Measurements from ENCODE around the gene CLDND2. TPM values are rescaled to one million over a fixed set of nuclear protein-coding genes. Genes with fewer than 3 reads are reported as not detected.

CLDND2 gene
- total RNA-seq, 2 experiments from 2014 or later, result 1.9 TPM; not detected in 1

DNA sequence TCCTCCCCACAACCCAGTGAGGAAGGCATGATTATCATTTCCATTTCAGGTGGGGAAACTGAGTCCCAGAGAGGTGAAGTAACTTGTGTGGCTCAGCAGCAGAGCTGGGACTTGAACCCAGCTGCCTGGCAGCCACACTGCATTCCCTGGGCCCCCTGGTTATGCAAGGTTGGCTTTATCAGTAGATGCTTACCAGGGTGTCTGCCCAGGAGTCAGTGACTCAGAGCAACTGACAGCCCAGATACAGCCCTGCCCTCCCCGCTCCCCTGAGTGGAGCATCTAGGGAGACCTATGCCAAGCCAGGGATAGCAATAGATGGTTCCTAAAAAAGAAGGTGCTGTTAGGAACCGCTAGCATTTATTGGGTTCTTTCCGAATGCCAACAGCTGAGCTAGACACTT is 51.4 kb downstream of the CLDND2 start:
- H3K9me2 ChIP-seq (ENCODE audit: insufficient read depth, low read length), result no peaks in the 10 kb centered on the region
- CTCF ChIA-PET (ENCODE audit: unreplicated experiment), result no interaction called here
- TF ChIP-seq EZH2phosphoT487 (IDR thresholded peaks at IDR 0.05; ENCODE audit: borderline replicate concordance, low read depth, low read length), result no peak
- TF ChIP-seq, protein P1, sequence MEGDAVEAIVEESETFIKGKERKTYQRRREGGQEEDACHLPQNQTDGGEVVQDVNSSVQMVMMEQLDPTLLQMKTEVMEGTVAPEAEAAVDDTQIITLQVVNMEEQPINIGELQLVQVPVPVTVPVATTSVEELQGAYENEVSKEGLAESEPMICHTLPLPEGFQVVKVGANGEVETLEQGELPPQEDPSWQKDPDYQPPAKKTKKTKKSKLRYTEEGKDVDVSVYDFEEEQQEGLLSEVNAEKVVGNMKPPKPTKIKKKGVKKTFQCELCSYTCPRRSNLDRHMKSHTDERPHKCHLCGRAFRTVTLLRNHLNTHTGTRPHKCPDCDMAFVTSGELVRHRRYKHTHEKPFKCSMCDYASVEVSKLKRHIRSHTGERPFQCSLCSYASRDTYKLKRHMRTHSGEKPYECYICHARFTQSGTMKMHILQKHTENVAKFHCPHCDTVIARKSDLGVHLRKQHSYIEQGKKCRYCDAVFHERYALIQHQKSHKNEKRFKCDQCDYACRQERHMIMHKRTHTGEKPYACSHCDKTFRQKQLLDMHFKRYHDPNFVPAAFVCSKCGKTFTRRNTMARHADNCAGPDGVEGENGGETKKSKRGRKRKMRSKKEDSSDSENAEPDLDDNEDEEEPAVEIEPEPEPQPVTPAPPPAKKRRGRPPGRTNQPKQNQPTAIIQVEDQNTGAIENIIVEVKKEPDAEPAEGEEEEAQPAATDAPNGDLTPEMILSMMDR (conservative IDR thresholded peaks at IDR 0.05; ENCODE audit: low read length), result no peak
- H3K4me2 ChIP-seq (ENCODE audit: low read length), result no peak overlapping the region
- BruUV-seq (replicated peaks), result no TSS peak
- DNase-seq (ENCODE audit: low spot score), result no peak
- no peak overlapping the region for H3K27ac ChIP-seq (ENCODE audit: low read depth, low read length, poor library complexity, severe bottlenecking)
- H3K9me3 ChIP-seq (ENCODE audit: low read length), result no peaks in the 10 kb centered on the region
- no peaks in the 10 kb centered on the region for H3K36me3 ChIP-seq (ENCODE audit: insufficient read depth, low read length)
- intact Hi-C loops (cut with micrococcal nuclease; ENCODE audit: unreplicated experiment), result no loop called here
- H4K20me1 ChIP-seq (ENCODE audit: insufficient read depth, low read length), result no peaks in the 10 kb centered on the region
- POLR2A ChIA-PET, result no interaction called here
- no peaks in the 10 kb centered on the region for H3K4me1 ChIP-seq (ENCODE audit: insufficient read depth, low read length, poor library complexity, severe bottlenecking)
- no peak overlapping the region for H2AFZ ChIP-seq (ENCODE audit: low read length)
- H3K4me3 ChIP-seq (ENCODE audit: low read depth, low read length, poor library complexity, severe bottlenecking), result no peak overlapping the region
- no peaks in the 10 kb centered on the region for H3K79me2 ChIP-seq (ENCODE audit: insufficient read depth, low read depth, low read length)

Other genes with a start within 250 kb of the CLDND2 start
- not detected in 2 replicates for gene SIGLEC9, start 244.1 kb downstream of the CLDND2 start, total RNA-seq (2014; rRNA removed; shearing (Covaris generic))
- not detected in 2 replicates for gene SIGLEC9, start 244.1 kb downstream of the CLDND2 start, total RNA-seq (2022)
- not detected in 2 replicates for gene SIGLEC7, start 226.7 kb downstream of the CLDND2 start, total RNA-seq (2014; rRNA removed; shearing (Covaris generic))
- not detected in 2 replicates for gene SIGLEC7, start 226.7 kb downstream of the CLDND2 start, total RNA-seq (2022)
- gene CD33, start 143.9 kb downstream of the CLDND2 start, total RNA-seq (2014; rRNA removed; shearing (Covaris generic)), result not detected in 2 replicates
- not detected in 2 replicates for gene CD33, start 143.9 kb downstream of the CLDND2 start, total RNA-seq (2022)
- not detected in 2 replicates for gene SIGLECL1, start 117.9 kb downstream of the CLDND2 start, total RNA-seq (2014; rRNA removed; shearing (Covaris generic))
- gene SIGLECL1, start 117.9 kb downstream of the CLDND2 start, total RNA-seq (2022), result not detected in 2 replicates
- not detected in 2 replicates for gene IGLON5, start 57.4 kb downstream of the CLDND2 start, total RNA-seq (2014; rRNA removed; shearing (Covaris generic))
- not detected in 2 replicates for gene IGLON5, start 57.4 kb downstream of the CLDND2 start, total RNA-seq (2022)
- 0.09 and 0.72 TPM in 2 replicates for gene VSIG10L, start 26.9 kb downstream of the CLDND2 start, total RNA-seq (2014; rRNA removed; shearing (Covaris generic))
- 1.6 and 2.3 TPM in 2 replicates for gene VSIG10L, start 26.9 kb downstream of the CLDND2 start, total RNA-seq (2022)
- gene ETFB, start 2.6 kb downstream of the CLDND2 start, total RNA-seq (2014; rRNA removed; shearing (Covaris generic)), result 58.2 and 64.1 TPM in 2 replicates
- gene ETFB, start 2.6 kb downstream of the CLDND2 start, total RNA-seq (2022), result 58.5 and 71.6 TPM in 2 replicates
- not detected in 2 replicates for gene NKG7, start 3.7 kb upstream of the CLDND2 start, total RNA-seq (2014; rRNA removed; shearing (Covaris generic))
- gene NKG7, start 3.7 kb upstream of the CLDND2 start, total RNA-seq (2022), result not detected in 2 replicates
- gene LIM2, start 19.0 kb upstream of the CLDND2 start, total RNA-seq (2014; rRNA removed; shearing (Covaris generic)), result not detected in 2 replicates
- gene LIM2, start 19.0 kb upstream of the CLDND2 start, total RNA-seq (2022), result not detected in 2 replicates
- gene C19orf84, start 21.6 kb upstream of the CLDND2 start, total RNA-seq (2014; rRNA removed; shearing (Covaris generic)), result not detected in 2 replicates
- gene C19orf84, start 21.6 kb upstream of the CLDND2 start, total RNA-seq (2022), result not detected in 2 replicates
- 20.7 and 25.2 TPM in 2 replicates for gene SIGLEC10, start 48.6 kb upstream of the CLDND2 start, total RNA-seq (2014; rRNA removed; shearing (Covaris generic))
- 23.3 and 26.6 TPM in 2 replicates for gene SIGLEC10, start 48.6 kb upstream of the CLDND2 start, total RNA-seq (2022)
- not detected in 2 replicates for gene SIGLEC8, start 89.5 kb upstream of the CLDND2 start, total RNA-seq (2014; rRNA removed; shearing (Covaris generic))
- gene SIGLEC8, start 89.5 kb upstream of the CLDND2 start, total RNA-seq (2022), result not detected in 2 replicates
- not detected in 2 replicates for gene CEACAM18, start 109.5 kb upstream of the CLDND2 start, total RNA-seq (2014; rRNA removed; shearing (Covaris generic))
- not detected in 2 replicates for gene CEACAM18, start 109.5 kb upstream of the CLDND2 start, total RNA-seq (2022)
- gene SIGLEC12, start 132.8 kb upstream of the CLDND2 start, total RNA-seq (2014; rRNA removed; shearing (Covaris generic)), result not detected in 2 replicates
- gene SIGLEC12, start 132.8 kb upstream of the CLDND2 start, total RNA-seq (2022), result not detected in 2 replicates
- not detected in 2 replicates for gene SIGLEC6, start 162.7 kb upstream of the CLDND2 start, total RNA-seq (2014; rRNA removed; shearing (Covaris generic))
- not detected in 2 replicates for gene SIGLEC6, start 162.7 kb upstream of the CLDND2 start, total RNA-seq (2022)
- 3.5 and 4.7 TPM in 2 replicates for gene ZNF175, start 202.3 kb upstream of the CLDND2 start, total RNA-seq (2014; rRNA removed; shearing (Covaris generic))
- gene ZNF175, start 202.3 kb upstream of the CLDND2 start, total RNA-seq (2022), result 10.4 and 13.4 TPM in 2 replicates